VCaP (cell line): Measurements from ENCODE around the gene KLHDC10.

Source experiments
- H3K27ac ChIP-seq: fragments of 450-650 bp; 2 replicates; pipeline ENCODE4 v1.5.1; 2017
- CTCF ChIP-seq: fragments of 450-650 bp; conservative IDR thresholded peaks from 2 replicates; pipeline ENCODE4 v1.5.1; 2017; ENCODE audit warnings: mild to moderate bottlenecking, moderate library complexity

KLHDC10 gene

GRCh38 chr7:130151591-130152492 lies 81.5 kb downstream of the KLHDC10 start:
- no peak for TF ChIP-seq CTCF
- H3K27ac ChIP-seq, result no peak overlapping the region

GRCh38 chr7:130152493-130153210 lies 82.3 kb downstream of the KLHDC10 start:
- no peak overlapping the region for H3K27ac ChIP-seq
- TF ChIP-seq CTCF, result no peak

GRCh38 chr7:130153211-130153908 lies 83.0 kb downstream of the KLHDC10 start:
- TF ChIP-seq CTCF, result no peak
- 0 out of 2 replicates have a peak overlapping the region, but pooled peaks have one; percentile 22 for H3K27ac ChIP-seq

GRCh38 chr7:130154131-130154500 lies 83.8 kb downstream of the KLHDC10 start:
- H3K27ac ChIP-seq, result peak overlapping the region; percentile 22; the same call in 1 of the 2 replicates
- TF ChIP-seq CTCF, result peak; percentile 20; the same call in 1 of the 2 replicates

GRCh38 chr7:130154501-130155317 lies 84.4 kb downstream of the KLHDC10 start:
- peak overlapping the region; percentile 22; the same call in 1 of the 2 replicates for H3K27ac ChIP-seq
- peak; percentile 26; the same call in 1 of the 2 replicates for TF ChIP-seq CTCF

GRCh38 chr7:130156140-130156539 lies 85.8 kb downstream of the KLHDC10 start:
- TF ChIP-seq CTCF, result no peak
- no peak overlapping the region for H3K27ac ChIP-seq
